ENCODE measurements around the gene ORAI3. TPM values are rescaled to one million over a fixed set of nuclear protein-coding genes. Genes with fewer than 3 reads are reported as not detected.

Gene ORAI3
- total RNA-seq, 4 donors from 2014 or later = 50.7 to 58.4 (median 52.9) TPM

DNA sequence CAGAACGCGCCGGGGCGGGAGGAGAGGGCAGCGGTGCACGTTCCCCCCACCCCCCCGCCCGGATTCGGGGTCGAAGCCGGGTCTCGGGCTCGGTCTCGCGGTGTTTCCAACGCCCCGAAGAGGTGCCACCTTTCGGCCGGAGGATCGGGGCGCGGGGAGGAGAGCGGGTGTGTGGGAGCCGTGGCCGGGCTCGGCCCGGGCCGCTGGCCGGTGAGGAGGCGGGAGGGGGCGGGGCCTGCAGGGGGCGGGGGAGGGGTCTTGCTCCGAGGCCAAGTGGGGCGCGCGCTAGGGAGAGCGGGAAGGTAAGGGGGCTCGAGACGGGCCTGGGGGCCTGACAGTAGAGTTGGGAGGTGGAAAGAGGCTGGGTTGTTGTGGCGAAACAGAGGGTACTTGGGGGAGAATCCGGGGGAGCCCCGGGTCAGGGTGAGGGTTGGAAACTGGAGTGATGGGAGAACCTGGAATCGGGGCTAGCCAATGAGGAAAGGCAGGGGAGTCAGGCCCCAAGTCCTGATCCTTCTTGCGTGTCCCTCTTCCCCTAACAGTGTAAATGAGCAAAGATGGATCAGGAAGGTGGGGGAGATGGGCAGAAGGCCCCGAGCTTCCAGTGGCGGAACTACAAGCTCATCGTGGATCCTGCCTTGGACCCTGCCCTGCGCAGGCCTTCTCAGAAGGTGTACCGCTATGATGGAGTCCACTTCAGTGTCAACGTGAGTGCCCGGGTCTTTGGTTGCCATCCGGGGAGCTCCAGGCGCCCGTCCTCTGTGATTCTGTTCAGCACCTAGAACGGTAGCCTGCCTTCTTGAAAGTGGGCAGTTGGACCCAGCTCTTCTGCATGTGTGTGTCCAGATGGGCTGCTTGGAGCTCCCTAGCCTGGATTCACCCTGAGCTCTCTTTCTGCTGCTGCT, 9.6 kb downstream of the ORAI3 start:
- TF ChIP-seq EP300 (IDR thresholded peaks at IDR 0.05) (no peak), POLR2A (IDR thresholded peaks at IDR 0.05) (no peak)
- TF ChIP-seq, protein P1, sequence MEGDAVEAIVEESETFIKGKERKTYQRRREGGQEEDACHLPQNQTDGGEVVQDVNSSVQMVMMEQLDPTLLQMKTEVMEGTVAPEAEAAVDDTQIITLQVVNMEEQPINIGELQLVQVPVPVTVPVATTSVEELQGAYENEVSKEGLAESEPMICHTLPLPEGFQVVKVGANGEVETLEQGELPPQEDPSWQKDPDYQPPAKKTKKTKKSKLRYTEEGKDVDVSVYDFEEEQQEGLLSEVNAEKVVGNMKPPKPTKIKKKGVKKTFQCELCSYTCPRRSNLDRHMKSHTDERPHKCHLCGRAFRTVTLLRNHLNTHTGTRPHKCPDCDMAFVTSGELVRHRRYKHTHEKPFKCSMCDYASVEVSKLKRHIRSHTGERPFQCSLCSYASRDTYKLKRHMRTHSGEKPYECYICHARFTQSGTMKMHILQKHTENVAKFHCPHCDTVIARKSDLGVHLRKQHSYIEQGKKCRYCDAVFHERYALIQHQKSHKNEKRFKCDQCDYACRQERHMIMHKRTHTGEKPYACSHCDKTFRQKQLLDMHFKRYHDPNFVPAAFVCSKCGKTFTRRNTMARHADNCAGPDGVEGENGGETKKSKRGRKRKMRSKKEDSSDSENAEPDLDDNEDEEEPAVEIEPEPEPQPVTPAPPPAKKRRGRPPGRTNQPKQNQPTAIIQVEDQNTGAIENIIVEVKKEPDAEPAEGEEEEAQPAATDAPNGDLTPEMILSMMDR (IDR thresholded peaks at IDR 0.05) = no peak
- H3K9me3 ChIP-seq = no peaks in the 10 kb centered on the region
- DNase-seq (ENCODE audit: low spot score in 2 of 2) = no peak
- no peaks in the 10 kb centered on the region for H3K27me3 ChIP-seq
- WGBS, 2 donors = 19 to 25% methylated on average over 29 to 32 of the region's 55 CpGs
- peak overlapping the region; percentile 65 to 97 (median 86) for H3K4me3 ChIP-seq
- H3K36me3 ChIP-seq = peaks cover 0 to 47% (median 10%) of the 10 kb centered on the region in 3 donors
- peaks cover 0 to 36% (median 22%) of the 10 kb centered on the region in 4 donors for H3K4me1 ChIP-seq
- peak overlapping the region; percentile 90 to 98 (median 97) for H3K27ac ChIP-seq

DNA sequence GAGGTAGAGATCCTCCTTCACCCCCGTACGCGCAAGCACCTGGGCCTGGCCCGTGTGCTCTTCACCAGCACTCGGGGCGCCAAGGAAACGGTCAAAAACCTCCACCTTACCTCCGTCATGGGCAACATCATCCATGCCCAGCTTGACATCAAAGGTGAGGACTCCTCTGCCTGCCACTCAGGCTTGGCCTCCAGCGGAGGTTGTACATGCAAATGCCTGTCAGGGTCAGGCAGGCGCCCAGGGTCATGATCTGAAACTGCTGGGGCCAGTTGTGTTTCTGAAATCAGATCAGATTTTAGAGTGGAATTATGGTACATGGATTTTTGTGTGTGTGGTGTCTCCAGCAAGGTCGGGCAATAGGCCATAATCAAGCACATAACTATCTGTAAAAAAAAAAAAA, 12.5 kb downstream of the ORAI3 start:
- no peak overlapping the region for H3K4me3 ChIP-seq
- no peak for DNase-seq (ENCODE audit: low spot score in 2 of 2)
- TF ChIP-seq EP300 (IDR thresholded peaks at IDR 0.05) (no peak), POLR2A (IDR thresholded peaks at IDR 0.05) (no peak)
- TF ChIP-seq, protein P1 (IDR thresholded peaks at IDR 0.05) = no peak
- peaks cover 0 to 27% (median 14%) of the 10 kb centered on the region in 4 donors for H3K4me1 ChIP-seq
- H3K36me3 ChIP-seq = peaks cover 0 to 77% (median 33%) of the 10 kb centered on the region in 3 donors
- no peaks in the 10 kb centered on the region for H3K9me3 ChIP-seq
- no peaks in the 10 kb centered on the region for H3K27me3 ChIP-seq
- WGBS, 2 donors = 91 to 97% methylated on average over 11 of the region's 11 CpGs
- H3K27ac ChIP-seq = no peak overlapping the region

DNA sequence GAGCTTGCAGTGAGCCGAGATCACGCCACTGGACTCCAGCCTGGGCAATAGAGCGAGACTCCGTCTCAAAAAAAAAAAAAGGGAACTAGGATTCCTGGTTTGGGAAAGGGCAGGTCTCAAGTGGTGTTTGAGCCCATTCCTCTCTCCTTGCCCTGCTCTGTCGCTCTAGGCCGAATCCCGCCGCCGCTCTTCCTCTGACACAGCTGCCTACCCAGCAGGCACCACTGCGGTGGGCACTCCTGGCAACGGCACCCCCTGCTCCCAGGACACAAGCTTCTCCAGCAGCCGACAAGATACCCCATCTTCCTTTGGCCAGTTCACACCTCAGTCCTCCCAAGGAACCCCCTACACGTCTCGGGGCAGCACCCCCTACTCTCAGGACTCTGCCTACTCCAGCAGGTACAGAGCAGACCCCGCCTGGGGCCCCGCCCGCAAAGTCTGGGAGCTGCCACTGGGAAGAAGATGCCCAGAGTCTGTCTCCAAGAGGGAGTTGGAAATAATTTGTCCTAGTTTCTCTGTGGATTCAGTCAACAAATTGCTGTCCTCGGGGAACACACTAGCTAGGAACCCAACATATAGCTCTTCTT, 15.2 kb downstream of the ORAI3 start:
- no peaks in the 10 kb centered on the region for H3K27me3 ChIP-seq
- H3K9me3 ChIP-seq = no peaks in the 10 kb centered on the region
- 91 to 92% methylated on average over 18 of the region's 18 CpGs for WGBS, 2 donors
- H3K4me1 ChIP-seq = peaks cover 0 to 12% (median 3%) of the 10 kb centered on the region in 4 donors
- TF ChIP-seq EP300 (IDR thresholded peaks at IDR 0.05) (no peak), POLR2A (IDR thresholded peaks at IDR 0.05) (no peak)
- TF ChIP-seq, protein P1 (IDR thresholded peaks at IDR 0.05) = no peak
- H3K27ac ChIP-seq = no peak overlapping the region
- H3K36me3 ChIP-seq = peaks cover 0 to 100% (median 33%) of the 10 kb centered on the region in 3 donors
- no peak for DNase-seq (ENCODE audit: low spot score in 2 of 2)
- no peak overlapping the region for H3K4me3 ChIP-seq

DNA sequence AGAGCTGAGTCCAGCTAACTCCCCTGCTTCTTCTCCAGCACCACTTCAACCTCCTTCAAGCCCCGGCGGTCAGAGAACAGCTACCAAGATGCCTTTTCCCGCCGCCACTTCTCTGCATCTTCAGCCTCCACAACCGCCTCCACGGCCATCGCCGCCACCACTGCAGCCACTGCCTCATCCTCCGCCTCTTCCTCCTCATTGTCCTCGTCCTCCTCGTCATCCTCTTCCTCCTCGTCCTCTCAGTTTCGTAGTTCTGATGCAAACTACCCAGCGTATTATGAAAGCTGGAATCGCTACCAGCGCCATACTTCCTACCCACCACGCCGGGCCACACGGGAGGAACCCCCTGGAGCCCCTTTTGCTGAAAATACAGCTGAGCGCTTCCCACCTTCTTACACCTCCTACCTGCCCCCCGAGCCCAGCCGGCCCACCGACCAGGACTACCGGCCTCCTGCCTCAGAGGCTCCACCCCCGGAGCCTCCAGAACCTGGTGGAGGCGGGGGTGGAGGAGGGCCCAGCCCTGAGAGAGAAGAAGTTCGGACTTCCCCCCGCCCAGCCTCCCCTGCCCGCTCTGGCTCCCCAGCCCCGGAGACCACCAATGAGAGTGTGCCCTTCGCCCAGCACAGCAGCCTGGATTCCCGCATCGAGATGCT, 15.8 kb downstream of the ORAI3 start:
- no peak for DNase-seq (ENCODE audit: low spot score in 2 of 2)
- Histone ChIP-seq H3K27me3 (no peaks in the 10 kb centered on the region), H3K9me3 (no peaks in the 10 kb centered on the region), H3K4me1 (peaks cover 0 to 6% (median 0%) of the 10 kb centered on the region in 4 donors), H3K36me3 (peaks cover 0 to 100% (median 33%) of the 10 kb centered on the region in 3 donors), H3K4me3 (no peak overlapping the region), H3K27ac (no peak overlapping the region)
- no peak for TF ChIP-seq POLR2A (IDR thresholded peaks at IDR 0.05)
- no peak for TF ChIP-seq EP300 (IDR thresholded peaks at IDR 0.05)
- TF ChIP-seq, protein P1 (IDR thresholded peaks at IDR 0.05) = no peak
- 86 to 93% methylated on average over 28 to 33 of the region's 33 CpGs for WGBS, 2 donors
